OCI-LY1 (cell line): Measurements from ENCODE around the gene HMHB1.
A peak's percentile ranks its signal among the peaks of the same experiment; 100 is the strongest.

Source experiments
- H2AFZ ChIP-seq: fragments of 200-600 bp; sonication (generic), shearing (Covaris generic); 2 replicates; pipeline ENCODE4 v1.6.0; 2014; ENCODE audit warnings: antibody characterized with exemption, mild to moderate bottlenecking, low read length
- H3F3A ChIP-seq: fragments of 200-600 bp; sonication (generic), shearing (Covaris generic); 2 replicates; pipeline ENCODE4 v1.6.0; 2014; ENCODE audit warnings: mild to moderate bottlenecking, antibody characterized with exemption, low read length, moderate library complexity; ENCODE audit not compliant: insufficient read depth
- H3K27ac ChIP-seq: fragments of 200-600 bp; sonication (generic); 2 replicates; pipeline ENCODE4 v1.5.1; 2014; ENCODE audit warnings: low read length, mixed run types, mild to moderate bottlenecking, low read depth; ENCODE audit not compliant: poor library complexity, severe bottlenecking
- H3K27me3 ChIP-seq: fragments of 200-600 bp; sonication (generic); 2 replicates; pipeline ENCODE4 v1.6.0; 2014; ENCODE audit warnings: antibody characterized with exemption, mild to moderate bottlenecking, low read length, moderate library complexity; ENCODE audit not compliant: insufficient read depth
- H3K36me3 ChIP-seq: fragments of 200-600 bp; sonication (generic); 2 replicates; pipeline ENCODE4 v1.6.1; 2014; ENCODE audit warnings: mild to moderate bottlenecking, antibody characterized with exemption, low read length, moderate library complexity, mixed read lengths; ENCODE audit not compliant: insufficient read depth
- H3K4me1 ChIP-seq: fragments of 200-600 bp; sonication (generic); 2 replicates; pipeline ENCODE4 v1.5.1; 2014; ENCODE audit warnings: mild to moderate bottlenecking, low read length, moderate library complexity; ENCODE audit not compliant: insufficient read depth, severe bottlenecking
- H3K4me2 ChIP-seq: fragments of 200-600 bp; sonication (generic), shearing (Covaris generic); 2 replicates; pipeline ENCODE4 v1.6.1; 2014; ENCODE audit warnings: low read length
- H3K4me3 ChIP-seq: fragments of 200-600 bp; sonication (generic); 2 replicates; pipeline ENCODE4 v1.5.1; 2014; ENCODE audit warnings: low read length, low read depth, mild to moderate bottlenecking, mixed read lengths; ENCODE audit not compliant: poor library complexity, severe bottlenecking
- H3K79me2 ChIP-seq: fragments of 200-600 bp; shearing (Covaris generic); 2 replicates; pipeline ENCODE4 v1.6.1; 2016; ENCODE audit warnings: mixed run types, low read length, mixed read lengths; ENCODE audit not compliant: insufficient read depth
- H3K9ac ChIP-seq: fragments of 200-600 bp; sonication (generic), shearing (Covaris generic); 2 replicates; pipeline ENCODE4 v1.6.1; 2014; ENCODE audit warnings: mild to moderate bottlenecking, low read length, mixed read lengths
- H3K9me2 ChIP-seq: fragments of 200-600 bp; sonication (generic), shearing (Covaris generic); 2 replicates; pipeline ENCODE4 v1.6.1; 2014; ENCODE audit warnings: low read depth, mild to moderate bottlenecking, low read length, mixed read lengths
- H3K9me3 ChIP-seq: fragments of 200-600 bp; shearing (Covaris generic); 2 replicates; pipeline ENCODE4 v1.6.1; 2014; ENCODE audit warnings: low read length, mixed read lengths
- H4K20me1 ChIP-seq: fragments of 200-600 bp; sonication (generic), shearing (Covaris generic); 2 replicates; pipeline ENCODE4 v1.6.0; 2016; ENCODE audit warnings: mild to moderate bottlenecking, low read length; ENCODE audit not compliant: insufficient read depth
- EZH2 ChIP-seq: fragments of 200-600 bp; sonication (generic), shearing (Covaris generic); IDR thresholded peaks from 2 replicates; pipeline ENCODE4 v1.8.0; 2017; ENCODE audit warnings: borderline replicate concordance, mixed run types, mild to moderate bottlenecking, antibody characterized with exemption, low read length, moderate library complexity, mixed read lengths
- TF ChIP-seq, protein P1 (sequence below): fragments of 200-600 bp; sonication (generic), shearing (Covaris generic); IDR thresholded peaks from 2 replicates; pipeline ENCODE4 v1.5.1; 2017; ENCODE audit warnings: mild to moderate bottlenecking, antibody characterized with exemption, low read length, moderate library complexity, mixed read lengths

Gene HMHB1

DNA sequence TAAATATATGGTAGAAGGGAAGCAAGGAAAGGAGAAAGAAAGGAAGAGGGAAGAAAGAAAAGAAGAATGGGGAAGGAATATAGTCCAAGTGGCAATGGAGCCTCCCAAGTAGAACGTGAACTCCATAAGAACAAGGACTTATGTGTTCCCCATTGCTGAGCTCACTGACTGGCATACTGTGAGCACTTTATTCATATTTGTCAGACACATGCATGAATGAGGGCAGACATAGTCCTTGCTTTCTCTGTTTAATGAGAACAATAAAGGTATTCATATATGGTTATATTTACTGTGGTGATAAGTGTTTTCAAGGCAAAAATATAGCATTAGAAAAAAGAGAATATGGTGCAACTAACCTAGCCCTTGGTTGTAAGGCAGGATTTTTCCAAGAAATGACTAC, 23.6 kb upstream of the HMHB1 start:
- no peaks in the 10 kb centered on the region for H4K20me1 ChIP-seq
- H3K4me1 ChIP-seq: peaks cover 22% of the 10 kb centered on the region
- no peaks in the 10 kb centered on the region for H3K9me3 ChIP-seq
- no peaks in the 10 kb centered on the region for H3K79me2 ChIP-seq
- no peaks in the 10 kb centered on the region for H3K9me2 ChIP-seq
- no peaks in the 10 kb centered on the region for H3F3A ChIP-seq
- no peak overlapping the region for H3K4me3 ChIP-seq
- no peaks in the 10 kb centered on the region for H3K27me3 ChIP-seq
- no peaks in the 10 kb centered on the region for H3K36me3 ChIP-seq
- H3K4me2 ChIP-seq: no peak overlapping the region
- no peak overlapping the region for H3K27ac ChIP-seq
- no peak overlapping the region for H2AFZ ChIP-seq
- no peak overlapping the region for H3K9ac ChIP-seq
- no peak for TF ChIP-seq EZH2
- TF ChIP-seq, protein P1, sequence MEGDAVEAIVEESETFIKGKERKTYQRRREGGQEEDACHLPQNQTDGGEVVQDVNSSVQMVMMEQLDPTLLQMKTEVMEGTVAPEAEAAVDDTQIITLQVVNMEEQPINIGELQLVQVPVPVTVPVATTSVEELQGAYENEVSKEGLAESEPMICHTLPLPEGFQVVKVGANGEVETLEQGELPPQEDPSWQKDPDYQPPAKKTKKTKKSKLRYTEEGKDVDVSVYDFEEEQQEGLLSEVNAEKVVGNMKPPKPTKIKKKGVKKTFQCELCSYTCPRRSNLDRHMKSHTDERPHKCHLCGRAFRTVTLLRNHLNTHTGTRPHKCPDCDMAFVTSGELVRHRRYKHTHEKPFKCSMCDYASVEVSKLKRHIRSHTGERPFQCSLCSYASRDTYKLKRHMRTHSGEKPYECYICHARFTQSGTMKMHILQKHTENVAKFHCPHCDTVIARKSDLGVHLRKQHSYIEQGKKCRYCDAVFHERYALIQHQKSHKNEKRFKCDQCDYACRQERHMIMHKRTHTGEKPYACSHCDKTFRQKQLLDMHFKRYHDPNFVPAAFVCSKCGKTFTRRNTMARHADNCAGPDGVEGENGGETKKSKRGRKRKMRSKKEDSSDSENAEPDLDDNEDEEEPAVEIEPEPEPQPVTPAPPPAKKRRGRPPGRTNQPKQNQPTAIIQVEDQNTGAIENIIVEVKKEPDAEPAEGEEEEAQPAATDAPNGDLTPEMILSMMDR: no peak

DNA sequence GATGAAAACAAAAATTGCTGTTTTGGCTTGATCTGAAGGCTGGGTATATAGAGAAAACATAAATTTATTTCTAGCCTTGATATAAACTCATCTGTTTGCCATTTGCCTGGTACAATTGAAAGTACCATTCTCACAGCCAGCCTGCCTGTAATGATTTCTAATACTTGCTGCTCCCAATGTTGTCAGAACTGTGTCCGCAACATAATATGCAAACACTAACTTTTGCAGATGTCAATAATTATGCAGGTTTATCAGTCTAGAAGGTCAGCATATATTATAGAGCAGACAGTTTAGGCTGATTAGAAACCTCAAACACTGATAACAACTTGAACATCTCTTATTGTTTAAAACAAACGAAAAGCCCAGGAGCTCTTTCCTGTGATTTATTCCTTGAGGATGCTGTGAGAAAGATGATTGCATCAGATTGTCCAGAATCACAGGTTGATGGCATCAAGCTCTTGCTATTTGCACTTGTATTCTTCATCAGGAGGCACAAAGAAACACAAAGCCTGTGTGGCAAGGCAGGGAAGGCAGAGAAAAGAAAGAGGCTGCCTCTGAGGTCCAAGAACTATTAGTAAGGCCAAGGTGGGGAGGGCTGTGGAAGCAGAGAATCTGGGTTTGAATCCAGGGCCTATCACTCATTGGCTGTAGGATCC, 21.4 kb upstream of the HMHB1 start:
- H3K9ac ChIP-seq: no peak overlapping the region
- no peak overlapping the region for H2AFZ ChIP-seq
- no peaks in the 10 kb centered on the region for H3K9me3 ChIP-seq
- H3K4me2 ChIP-seq: no peak overlapping the region
- H3K4me1 ChIP-seq: peaks cover 23% of the 10 kb centered on the region
- TF ChIP-seq, protein P1: no peak
- TF ChIP-seq EZH2: no peak
- H3K79me2 ChIP-seq: no peaks in the 10 kb centered on the region
- no peaks in the 10 kb centered on the region for H3K36me3 ChIP-seq
- no peaks in the 10 kb centered on the region for H3F3A ChIP-seq
- no peaks in the 10 kb centered on the region for H4K20me1 ChIP-seq
- peak overlapping the region; percentile 33 for H3K27ac ChIP-seq
- H3K27me3 ChIP-seq: no peaks in the 10 kb centered on the region
- H3K4me3 ChIP-seq: no peak overlapping the region
- H3K9me2 ChIP-seq: no peaks in the 10 kb centered on the region

DNA sequence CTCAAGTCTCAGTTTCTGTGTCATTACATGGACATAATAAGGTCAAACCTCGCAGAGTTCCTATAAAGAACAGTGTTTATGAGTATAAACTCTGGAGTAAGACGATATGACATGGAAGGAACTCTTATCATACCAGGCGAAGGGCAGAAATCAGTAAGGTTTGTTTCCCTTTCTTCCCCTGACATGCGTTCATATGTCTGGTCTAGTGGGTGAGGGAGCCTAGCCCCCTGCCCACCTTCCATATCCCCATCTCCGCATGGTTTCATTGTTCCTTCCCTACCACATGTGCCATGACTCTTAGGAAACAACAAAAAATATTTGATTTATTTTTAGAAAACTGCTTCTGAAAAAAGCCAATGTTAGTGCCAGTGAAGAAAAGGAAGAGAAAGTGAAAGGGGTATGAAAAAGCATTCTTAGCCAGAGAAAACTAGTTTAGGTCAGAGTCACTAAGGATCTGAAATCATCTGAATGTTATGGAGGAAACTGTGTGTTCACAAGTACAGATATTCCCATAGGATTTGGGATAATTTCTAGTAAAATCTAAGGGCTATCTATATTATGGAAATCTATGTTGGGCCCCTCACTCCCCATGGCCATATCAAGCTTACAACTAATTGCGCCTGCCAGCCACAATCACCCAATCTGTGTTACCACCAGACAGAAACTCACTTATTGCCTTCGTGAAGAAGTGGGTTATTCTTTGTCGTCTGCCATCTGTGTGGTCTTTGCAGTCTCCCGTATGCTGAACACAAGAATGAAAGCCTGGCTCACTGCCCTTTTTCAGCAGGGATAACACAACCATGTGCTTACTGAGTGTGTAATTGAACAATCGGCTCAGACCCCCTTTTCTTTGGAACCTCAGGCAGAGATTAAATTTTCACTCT, 19.9 kb upstream of the HMHB1 start:
- Histone ChIP-seq H2AFZ (peak overlapping the region; percentile 76), H3K4me2 (peak overlapping the region; percentile 61), H3K4me1 (peaks cover 29% of the 10 kb centered on the region), H3K9me3 (no peaks in the 10 kb centered on the region), H4K20me1 (no peaks in the 10 kb centered on the region), H3K4me3 (peak overlapping the region; percentile 34), H3K9ac (peak overlapping the region; percentile 45), H3K9me2 (no peaks in the 10 kb centered on the region), H3K36me3 (no peaks in the 10 kb centered on the region), H3K79me2 (no peaks in the 10 kb centered on the region), H3K27me3 (no peaks in the 10 kb centered on the region), H3K27ac (peak overlapping the region; percentile 54), H3F3A (no peaks in the 10 kb centered on the region)
- TF ChIP-seq, protein P1: no peak
- TF ChIP-seq EZH2: no peak
